Spleen (tissue), 11 donors: ENCODE measurements around the gene DMPK. TPM values are rescaled to one million over a fixed set of nuclear protein-coding genes. Genes with fewer than 3 reads are reported as not detected.
A peak's percentile ranks its signal among the peaks of the same experiment; 100 is the strongest.

Experiments
- DNase-seq: peaks from one replicate; pipeline ENCODE4 v3.0.0-alpha.2; 2020
- H3K27ac ChIP-seq, 8 donors: fragments of 200-600 bp; sonication (generic) in 7 of 8; 1 replicate in 4 of 8; 2 replicates in 4 of 8; pipeline versions ENCODE4 v1.5.0 to v1.8.0; 2016 to 2021; ENCODE audit warnings: inconsistent platforms in 4 of 8, mild to moderate bottlenecking in 4 of 8, moderate library complexity in 1 of 8
- H3K27me3 ChIP-seq, 7 donors: fragments of 200-600 bp; sonication (generic) in 6 of 7; replicated peaks in 1 of 7; 1 replicate in 4 of 7; 2 replicates in 3 of 7; pipeline versions ENCODE4 v1.5.0 to v1.8.0; 2016 to 2021; ENCODE audit warnings: inconsistent platforms in 3 of 7, mild to moderate bottlenecking in 1 of 7
- H3K36me3 ChIP-seq, 6 donors: fragments of 200-600 bp; sonication (generic) in 5 of 6; 1 replicate in 4 of 6; 2 replicates in 2 of 6; pipeline versions ENCODE4 v1.5.0 to v1.8.0; 2016 to 2021; ENCODE audit warnings: inconsistent platforms in 2 of 6
- H3K4me1 ChIP-seq, 6 donors: fragments of 200-600 bp; sonication (generic) in 5 of 6; 1 replicate in 3 of 6; 2 replicates in 3 of 6; pipeline versions ENCODE4 v1.5.0 to v1.8.0; 2016 to 2021; ENCODE audit warnings: inconsistent platforms in 3 of 6
- H3K4me3 ChIP-seq, 8 donors: fragments of 200-600 bp; sonication (generic) in 7 of 8; 1 replicate in 4 of 8; 2 replicates in 4 of 8; pipeline versions ENCODE4 v1.5.0 to v1.8.0; 2016 to 2021; ENCODE audit warnings: inconsistent platforms in 4 of 8, mild to moderate bottlenecking in 4 of 8, moderate library complexity in 2 of 8
- H3K9me3 ChIP-seq, 8 donors: fragments of 200-600 bp; sonication (generic) in 7 of 8; 1 replicate in 4 of 8; 2 replicates in 4 of 8; pipeline versions ENCODE4 v1.5.0 to v1.8.0; 2016 to 2021; ENCODE audit warnings: inconsistent platforms in 4 of 8
- POLR2A ChIP-seq, 3 donors: fragments of 450-650 bp; IDR thresholded peaks; one replicate each; pipeline ENCODE4 v1.5.1; 2017; ENCODE audit warnings: antibody characterized with exemption in 3 of 3, mild to moderate bottlenecking in 1 of 3
- POLR2AphosphoS5 ChIP-seq, 3 donors: sonication (generic); formaldehyde crosslinking; IDR thresholded peaks; one replicate each; pipeline ENCODE4 v1.5.1; 2017; ENCODE audit warnings: antibody characterized with exemption in 3 of 3
- WGBS, 5 donors: extraction: QIAGEN DNeasy Blood & Tissue Kit in 3 of 5; methylation state at CpG; one replicate each; pipeline versions ENCODE4 v1.1.5 to v1.1.7; 2013 to 2018; 5-methylcytosine and 5-hydroxymethylcytosine counted together
- intact Hi-C: fragments of 100-400 bp; cut with DNase I; formaldehyde crosslinking; loops from one replicate; pipeline ENCODE4 v1.15.0; 2023; ENCODE audit warnings: low total_unique reads
- polyA plus RNA-seq, 3 donors: library from polyadenylated mRNA; stranded (reverse); fragments of 200-250 nt; gene quantifications; one replicate each; pipeline ENCODE4 v1.2.1, GENCODE V29; 2013
- total RNA-seq, 7 donors: library from RNA; depleted of rRNA in 3 of 7; stranded (reverse); fragments of >200 nt in 3 of 7; fragmentation: NEBNext Ultra II Directional in 4 of 7; extraction: Animal tissue kit (Norgen Biotek cat#: 25700) in 4 of 7; gene quantifications; one replicate each; pipeline versions ENCODE4 v1.1.0 to v1.2.1, GENCODE V29; 2016 to 2021
- TF ChIP-seq, protein P1 (sequence below), 11 experiments: fragments of 200-600 bp in 7 of 11; fragments of 450-650 bp in 4 of 11; sonication (generic) in 4 of 11; IDR thresholded peaks in 8 of 11; conservative IDR thresholded peaks in 3 of 11; 1 replicate in 7 of 11; 2 replicates in 4 of 11; pipeline versions ENCODE4 v1.4.0 to v1.8.0; 2016 to 2021; ENCODE audit warnings: antibody characterized with exemption in 11 of 11, inconsistent platforms in 4 of 11, mild to moderate bottlenecking in 1 of 11
- donor health status: healthy with polysubstance abuse.
- donor health status: DM: no; HTN: no; CAD: no; lungs with moderate emphysema.
- donor health status: DM: no; HTN: no; CAD: no.
- donor health status: Bipolar disorder and iron deficiency.
- donor health status: healthy.
- donor health status: DM: no; HTN: no; CAD: no.
- donor health status: DM: yes; HTN: yes; CAD: no.

Gene DMPK
- total and polyA plus RNA-seq, 10 donors: 17.9 to 147 (median 35.4) TPM

GRCh38 chr19:45817725-45818301 lies 35.5 kb upstream of the DMPK start:
- Histone ChIP-seq H3K4me1 (peaks cover 0 to 34% (median 23%) of the 10 kb centered on the region in 6 donors), H3K4me3 (no peak overlapping the region), H3K27ac (no peak overlapping the region), H3K9me3 (no peaks in the 10 kb centered on the region), H3K36me3 (peaks cover 0 to 76% (median 31%) of the 10 kb centered on the region in 6 donors), H3K27me3 (peaks cover 0 to 38% (median 3%) of the 10 kb centered on the region in 7 donors)
- intact Hi-C loops: no loop called here
- 85 to 92% (median 88%) methylated on average over 8 to 19 of the region's 19 CpGs for WGBS, 5 donors
- DNase-seq: peak; percentile 81
- TF ChIP-seq POLR2A (IDR thresholded peaks at IDR 0.05) (no peak), POLR2AphosphoS5 (IDR thresholded peaks at IDR 0.05) (peak in 1 of 3 donors; percentile 56)
- TF ChIP-seq, protein P1, sequence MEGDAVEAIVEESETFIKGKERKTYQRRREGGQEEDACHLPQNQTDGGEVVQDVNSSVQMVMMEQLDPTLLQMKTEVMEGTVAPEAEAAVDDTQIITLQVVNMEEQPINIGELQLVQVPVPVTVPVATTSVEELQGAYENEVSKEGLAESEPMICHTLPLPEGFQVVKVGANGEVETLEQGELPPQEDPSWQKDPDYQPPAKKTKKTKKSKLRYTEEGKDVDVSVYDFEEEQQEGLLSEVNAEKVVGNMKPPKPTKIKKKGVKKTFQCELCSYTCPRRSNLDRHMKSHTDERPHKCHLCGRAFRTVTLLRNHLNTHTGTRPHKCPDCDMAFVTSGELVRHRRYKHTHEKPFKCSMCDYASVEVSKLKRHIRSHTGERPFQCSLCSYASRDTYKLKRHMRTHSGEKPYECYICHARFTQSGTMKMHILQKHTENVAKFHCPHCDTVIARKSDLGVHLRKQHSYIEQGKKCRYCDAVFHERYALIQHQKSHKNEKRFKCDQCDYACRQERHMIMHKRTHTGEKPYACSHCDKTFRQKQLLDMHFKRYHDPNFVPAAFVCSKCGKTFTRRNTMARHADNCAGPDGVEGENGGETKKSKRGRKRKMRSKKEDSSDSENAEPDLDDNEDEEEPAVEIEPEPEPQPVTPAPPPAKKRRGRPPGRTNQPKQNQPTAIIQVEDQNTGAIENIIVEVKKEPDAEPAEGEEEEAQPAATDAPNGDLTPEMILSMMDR (IDR thresholded peaks at IDR 0.05 in 8 of 11, conservative IDR thresholded peaks at IDR 0.05 in 3 of 11): peak in 1 of 11 experiments; percentile 1

GRCh38 chr19:45817010-45817724 lies 34.9 kb upstream of the DMPK start:
- Histone ChIP-seq H3K9me3 (no peaks in the 10 kb centered on the region), H3K27me3 (peaks cover 0 to 40% (median 3%) of the 10 kb centered on the region in 7 donors), H3K27ac (no peak overlapping the region), H3K36me3 (peaks cover 0 to 70% (median 25%) of the 10 kb centered on the region in 6 donors), H3K4me1 (peaks cover 0 to 34% (median 23%) of the 10 kb centered on the region in 6 donors), H3K4me3 (no peak overlapping the region)
- peak; percentile 99 for DNase-seq
- WGBS, 5 donors: 16 to 21% (median 19%) methylated on average over 24 of the region's 24 CpGs
- TF ChIP-seq, protein P1 (IDR thresholded peaks at IDR 0.05 in 8 of 11, conservative IDR thresholded peaks at IDR 0.05 in 3 of 11): peak; percentile 97 to 99 (median 98)
- TF ChIP-seq POLR2AphosphoS5 (IDR thresholded peaks at IDR 0.05) (peak; percentile 58 to 76 (median 70)), POLR2A (IDR thresholded peaks at IDR 0.05) (no peak)
- intact Hi-C loops: no loop called here

GRCh38 chr19:45816236-45817009 lies 34.1 kb upstream of the DMPK start:
- H3K27me3 ChIP-seq: peaks cover 0 to 40% (median 3%) of the 10 kb centered on the region in 7 donors
- intact Hi-C loops: no loop called here
- H3K4me3 ChIP-seq: peak overlapping the region in 1 of 8 donors; percentile 62
- H3K9me3 ChIP-seq: no peaks in the 10 kb centered on the region
- TF ChIP-seq POLR2AphosphoS5 (IDR thresholded peaks at IDR 0.05): peak in 1 of 3 donors; percentile 13
- TF ChIP-seq POLR2A (IDR thresholded peaks at IDR 0.05): no peak
- TF ChIP-seq, protein P1 (IDR thresholded peaks at IDR 0.05 in 8 of 11, conservative IDR thresholded peaks at IDR 0.05 in 3 of 11): no peak
- 73 to 79% (median 74%) methylated on average over 14 to 18 of the region's 18 CpGs for WGBS, 5 donors
- no peak overlapping the region for H3K27ac ChIP-seq
- peaks cover 0 to 34% (median 23%) of the 10 kb centered on the region in 6 donors for H3K4me1 ChIP-seq
- peaks cover 0 to 62% (median 21%) of the 10 kb centered on the region in 6 donors for H3K36me3 ChIP-seq
- DNase-seq: no peak
